BJ (cell line): ENCODE measurements around the gene MB21D2. TPM values are rescaled to one million over a fixed set of nuclear protein-coding genes. Genes with fewer than 3 reads are reported as not detected.

Experiments used
- CTCF ChIA-PET: fragments of 350-600 bp; formaldehyde crosslinking; extraction: SDS; loops from one replicate; lab custom pipeline; 2021; ENCODE audit warnings: antibody characterized with exemption, inconsistent platforms; lab: Yijun Ruan, JAX
- POLR2A ChIA-PET: fragments of 300-600 bp; sonication (Branson Sonifier 250); formaldehyde crosslinking; extraction: SDS; loops from one replicate; lab custom pipeline; 2021; ENCODE audit warnings: antibody characterized with exemption; lab: Charles Lee
- DNase-seq: peaks from one replicate; pipeline ENCODE4 v3.0.0-alpha.2; 2011; ENCODE audit warnings: low read depth
- H3K27me3 ChIP-seq: 2 replicates; pipeline ENCODE4 v1.6.0; 2011; ENCODE audit warnings: low read length; ENCODE audit not compliant: control insufficient read depth, insufficient read depth
- H3K36me3 ChIP-seq: 2 replicates; pipeline ENCODE4 v1.5.1; 2011; ENCODE audit warnings: low read length; ENCODE audit not compliant: control insufficient read depth, insufficient read depth
- H3K4me3 ChIP-seq: 2 replicates; pipeline ENCODE4 v1.5.1; 2011; ENCODE audit warnings: low read depth, mild to moderate bottlenecking, control low read depth, low read length
- polyA plus RNA-seq: library from polyadenylated mRNA; depleted of rRNA; stranded (reverse); fragments of >200 nt; gene quantifications from 2 replicates; pipeline ENCODE4 v1.2.3, GENCODE V29; 2011
- TF ChIP-seq, protein P1 (sequence below): IDR thresholded peaks from 2 replicates; pipeline ENCODE4 v1.5.1; 2011; ENCODE audit warnings: low read depth, mild to moderate bottlenecking, control low read depth, inconsistent platforms, low read length, moderate library complexity; ENCODE audit not compliant: insufficient read depth

The MB21D2 gene
- polyA plus RNA-seq, 1 experiment, result 12.3 TPM

DNA sequence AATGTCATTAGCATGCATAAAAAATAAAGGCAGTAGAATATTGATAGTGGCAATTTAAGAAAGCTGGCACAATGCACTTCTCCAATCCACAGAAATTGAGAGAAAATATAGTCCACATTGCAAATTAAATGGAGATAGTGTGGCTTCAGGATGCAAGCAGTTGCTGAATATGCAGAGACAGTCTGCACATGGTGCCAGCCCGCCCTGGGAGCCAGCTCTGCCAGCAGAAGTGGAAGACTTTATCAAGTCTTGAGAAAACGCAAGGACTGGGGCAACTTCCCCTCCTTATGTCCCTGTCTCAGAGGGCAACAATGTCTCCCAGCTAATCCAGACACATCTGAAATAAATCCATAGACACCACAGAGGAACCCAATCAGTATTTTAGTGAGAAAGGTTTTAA, 57.2 kb downstream of the MB21D2 start:
- ChIA-PET CTCF (no interaction called here), POLR2A (no interaction called here)
- TF ChIP-seq, protein P1, sequence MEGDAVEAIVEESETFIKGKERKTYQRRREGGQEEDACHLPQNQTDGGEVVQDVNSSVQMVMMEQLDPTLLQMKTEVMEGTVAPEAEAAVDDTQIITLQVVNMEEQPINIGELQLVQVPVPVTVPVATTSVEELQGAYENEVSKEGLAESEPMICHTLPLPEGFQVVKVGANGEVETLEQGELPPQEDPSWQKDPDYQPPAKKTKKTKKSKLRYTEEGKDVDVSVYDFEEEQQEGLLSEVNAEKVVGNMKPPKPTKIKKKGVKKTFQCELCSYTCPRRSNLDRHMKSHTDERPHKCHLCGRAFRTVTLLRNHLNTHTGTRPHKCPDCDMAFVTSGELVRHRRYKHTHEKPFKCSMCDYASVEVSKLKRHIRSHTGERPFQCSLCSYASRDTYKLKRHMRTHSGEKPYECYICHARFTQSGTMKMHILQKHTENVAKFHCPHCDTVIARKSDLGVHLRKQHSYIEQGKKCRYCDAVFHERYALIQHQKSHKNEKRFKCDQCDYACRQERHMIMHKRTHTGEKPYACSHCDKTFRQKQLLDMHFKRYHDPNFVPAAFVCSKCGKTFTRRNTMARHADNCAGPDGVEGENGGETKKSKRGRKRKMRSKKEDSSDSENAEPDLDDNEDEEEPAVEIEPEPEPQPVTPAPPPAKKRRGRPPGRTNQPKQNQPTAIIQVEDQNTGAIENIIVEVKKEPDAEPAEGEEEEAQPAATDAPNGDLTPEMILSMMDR, result no peak
- Histone ChIP-seq H3K36me3 (no peaks in the 10 kb centered on the region), H3K27me3 (no peaks in the 10 kb centered on the region), H3K4me3 (no peak overlapping the region)
- DNase-seq, result no peak

GRCh38 chr3:192858849-192859585, 58.6 kb downstream of the MB21D2 start:
- Histone ChIP-seq H3K36me3 (no peaks in the 10 kb centered on the region), H3K4me3 (no peak overlapping the region), H3K27me3 (no peaks in the 10 kb centered on the region)
- DNase-seq, result no peak
- ChIA-PET POLR2A (no interaction called here), CTCF (interaction anchor here (1.2 to 1.3 kb wide), 2 partner anchors 18 to 56 kb away, joined by 3 read pairs; no protein-coding TSS in a partner anchor)
- TF ChIP-seq, protein P1, result no peak

DNA sequence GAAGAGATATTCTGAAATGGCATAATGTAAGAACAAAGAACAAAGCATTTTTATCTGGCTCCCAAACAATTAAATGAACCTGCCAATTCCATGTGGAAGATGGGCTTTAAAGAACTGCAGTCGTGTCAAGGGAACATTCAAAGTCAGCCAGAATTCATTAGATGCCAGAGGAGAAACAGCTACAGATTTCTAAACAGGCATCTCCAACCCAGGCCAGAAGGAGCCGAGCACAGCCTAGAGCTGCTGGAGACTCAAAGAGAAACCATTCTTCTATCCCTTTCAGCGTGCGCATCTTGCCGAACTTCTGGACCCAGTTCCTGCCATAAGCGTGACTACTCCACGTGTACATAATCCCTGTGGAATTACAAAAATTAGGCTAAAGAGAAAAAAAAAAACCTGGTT, 60.4 kb downstream of the MB21D2 start:
- TF ChIP-seq, protein P1, result no peak
- Histone ChIP-seq H3K4me3 (no peak overlapping the region), H3K27me3 (no peaks in the 10 kb centered on the region), H3K36me3 (no peaks in the 10 kb centered on the region)
- CTCF ChIA-PET, result no interaction called here
- POLR2A ChIA-PET, result no interaction called here
- DNase-seq, result no peak

GRCh38 chr3:192855434-192855833, 62.2 kb downstream of the MB21D2 start:
- CTCF ChIA-PET, result interaction anchor here (0.6 kb wide), 1 partner anchor 17 kb away, joined by 3 read pairs; no protein-coding TSS in a partner anchor
- TF ChIP-seq, protein P1, result no peak
- Histone ChIP-seq H3K4me3 (no peak overlapping the region), H3K27me3 (no peaks in the 10 kb centered on the region), H3K36me3 (no peaks in the 10 kb centered on the region)
- no peak for DNase-seq
- POLR2A ChIA-PET, result no interaction called here

DNA sequence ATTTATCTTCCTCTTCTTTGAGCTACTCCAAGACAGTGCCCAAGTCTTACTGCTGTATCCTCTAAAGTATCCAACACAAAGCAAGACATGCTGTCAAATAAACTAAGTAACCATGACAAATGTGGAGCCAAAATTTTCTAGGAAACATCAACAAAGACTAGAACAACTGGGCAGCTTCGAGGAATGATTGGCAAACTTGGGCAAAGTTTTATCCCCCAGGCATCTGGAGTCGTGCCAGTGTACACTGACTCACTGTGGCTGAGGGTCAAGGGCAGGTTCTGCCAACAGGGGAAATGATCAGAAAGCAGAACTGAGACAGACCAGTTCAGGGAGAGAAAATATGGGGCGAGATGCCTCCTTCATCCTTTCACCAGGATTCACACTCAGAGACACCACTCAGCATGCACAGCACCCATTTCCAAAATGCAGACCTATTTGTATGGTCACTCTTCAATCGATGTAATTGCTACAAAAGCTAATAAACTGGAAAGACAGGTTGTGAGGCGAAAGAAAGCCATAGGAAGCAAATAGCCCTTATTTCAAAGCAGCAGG, 65.8 kb downstream of the MB21D2 start:
- no peak for DNase-seq
- H3K4me3 ChIP-seq, result no peak overlapping the region
- CTCF ChIA-PET, result interaction anchor here (0.6 to 0.9 kb wide), 2 partner anchors 11 to 25 kb away, joined by 3 read pairs; no protein-coding TSS in a partner anchor
- no peaks in the 10 kb centered on the region for H3K27me3 ChIP-seq
- TF ChIP-seq, protein P1, result no peak
- POLR2A ChIA-PET, result no interaction called here
- H3K36me3 ChIP-seq, result no peaks in the 10 kb centered on the region
